Left lobe of liver (tissue), 2 donors: Measurements from ENCODE around the gene SRM. TPM values are rescaled to one million over a fixed set of nuclear protein-coding genes. Genes with fewer than 3 reads are reported as not detected.
A peak's percentile ranks its signal among the peaks of the same experiment; 100 is the strongest.
"Not testable (repeated sequence)": the region's sequence is repeated elsewhere in the genome, so short reads cannot be mapped to it uniquely, and the experiment has no call there.

Experiments
- ATAC-seq: fragments of 200-7000 bp; cut with Tn5 transposase; one replicate; pipeline ENCODE4 v1.9.1; 2020; ENCODE audit warnings: mild to moderate bottlenecking, moderate library complexity
- DNase-seq: peaks from one replicate; pipeline ENCODE4 v3.0.0-alpha.2; 2020; ENCODE audit warnings: low spot score
- total RNA-seq: library from RNA; stranded (reverse); gene quantifications from one replicate; pipeline ENCODE4 v1.2.1, GENCODE V29; 2021
- donor health status: DM: no; HTN: no; CAD: no; lungs with moderate emphysema.
- donor health status: DM: no; HTN: yes; CAD: no.

Gene SRM
- total RNA-seq: 28.5 TPM

GRCh38 chr1:11059968-11060830 is at the start of gene SRM:
Gene SRM (minus strand): TSS chr1:11060018. CDS start chr1:11059943, 75 bp downstream.
- peak; percentile 95 for ATAC-seq
- peak; percentile 94 for DNase-seq

- no peak for ATAC-seq
- no peak for DNase-seq
Measured at GRCh38 chr1:11109047-11109760, 49.4 kb upstream of the SRM start.

DNA sequence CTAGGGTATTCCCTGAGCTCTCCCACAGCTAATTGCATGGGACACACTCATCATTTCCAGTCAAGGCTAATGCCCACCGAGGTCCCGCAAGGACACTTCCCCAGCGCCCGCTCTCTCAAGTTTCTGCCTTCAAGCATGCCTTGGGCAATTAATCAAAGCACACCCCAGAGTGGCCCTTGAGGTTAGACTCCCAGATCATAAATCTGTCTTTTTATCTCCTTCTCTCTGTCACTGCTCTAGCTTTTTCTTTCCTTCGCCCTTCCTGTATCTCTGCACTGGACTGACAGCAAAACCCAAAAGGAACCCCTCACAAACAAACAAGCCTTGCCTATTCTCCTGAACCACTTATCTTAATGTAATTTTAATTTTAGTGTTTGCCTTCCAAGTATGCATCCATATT is 47.8 kb upstream of the SRM start:
- no peak for ATAC-seq

GRCh38 chr1:11105586-11105985 is 45.8 kb upstream of the SRM start:
- ATAC-seq: no peak
- no peak for DNase-seq

More for the DNA sequence above, 47.8 kb upstream of the SRM start:
- DNase-seq: peak; percentile 10

- ATAC-seq (no peak), DNase-seq (no peak)
Measured at GRCh38 chr1:11101347-11101746, 41.5 kb upstream of the SRM start.

DNA sequence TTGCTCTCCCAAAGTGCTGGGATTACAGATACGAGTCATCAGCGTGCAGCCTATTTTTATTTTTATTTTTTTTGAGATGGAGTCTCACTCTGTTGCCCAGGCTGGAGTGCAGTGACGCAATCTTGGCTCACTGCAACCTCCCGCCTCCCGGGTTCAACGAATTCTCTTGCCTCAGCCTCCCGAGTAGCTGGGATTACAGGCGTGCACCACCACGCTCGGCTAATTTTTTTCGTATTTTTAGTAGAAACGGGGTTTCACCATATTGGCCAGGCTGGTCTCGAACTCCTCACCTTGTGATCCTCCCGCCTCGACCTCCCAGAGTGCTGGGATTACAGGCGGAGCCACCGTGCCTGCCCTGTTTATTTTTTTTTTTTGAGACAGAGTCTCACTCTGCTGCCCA is 41.0 kb upstream of the SRM start:
- ATAC-seq, DNase-seq: not testable (repeated sequence)

- no peak for ATAC-seq
- no peak for DNase-seq
Measured at GRCh38 chr1:11100149-11100493, 40.3 kb upstream of the SRM start.

DNA sequence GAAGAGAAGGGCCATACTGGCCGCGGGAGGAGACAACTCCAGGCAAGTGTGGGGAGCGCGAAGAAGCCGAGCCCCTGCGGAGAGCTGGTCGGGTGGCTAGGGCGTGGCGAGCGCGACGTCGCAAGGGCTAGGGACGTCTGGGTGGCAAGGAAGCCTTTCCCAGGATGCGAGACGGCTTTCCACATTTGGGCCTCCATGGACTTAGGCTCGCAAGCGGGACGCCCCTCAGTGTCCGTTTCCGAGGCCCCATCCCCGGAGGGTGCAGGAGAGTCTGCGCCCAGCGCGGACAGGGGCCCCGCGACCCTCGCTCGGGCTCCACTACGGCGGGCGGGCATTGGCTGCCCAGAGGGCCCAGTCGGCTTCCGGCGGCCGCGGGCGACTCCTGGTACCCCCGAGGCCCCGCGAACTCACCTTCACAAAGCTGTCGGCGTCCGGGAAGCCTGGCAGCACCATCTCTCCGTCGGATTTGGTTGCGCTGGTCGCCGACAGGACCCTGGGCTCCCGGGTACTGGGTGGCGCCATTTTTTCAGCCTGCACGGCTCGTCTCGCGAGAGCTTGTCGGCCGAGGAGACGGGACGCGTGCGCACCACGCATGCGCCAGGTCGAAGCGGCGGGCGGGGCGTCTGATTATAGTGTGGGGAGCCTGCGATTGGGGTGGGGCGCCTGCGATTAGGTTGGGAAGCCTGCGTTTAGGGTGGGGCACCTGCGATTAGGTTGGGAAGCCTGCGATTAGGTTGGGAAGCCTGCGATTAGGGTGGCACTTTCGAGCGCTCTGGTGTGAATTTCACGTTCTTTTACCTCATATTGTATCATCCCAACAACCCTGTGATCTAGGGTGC is 39.7 kb upstream of the SRM start, which contains the start of gene EXOSC10:
Gene EXOSC10, minus strand, starts transcription at position 560 of the 839 bp plus-strand sequence. Its CDS starts 38 bp downstream, at position 522.
- DNase-seq (peak; percentile 95), ATAC-seq (peak; percentile 97)

- DNase-seq (no peak), ATAC-seq (no peak)
Measured at GRCh38 chr1:11098931-11099309, 39.1 kb upstream of the SRM start.

GRCh38 chr1:11083784-11084183 is 24.0 kb upstream of the SRM start:
- not testable (repeated sequence) for ATAC-seq, DNase-seq

DNA sequence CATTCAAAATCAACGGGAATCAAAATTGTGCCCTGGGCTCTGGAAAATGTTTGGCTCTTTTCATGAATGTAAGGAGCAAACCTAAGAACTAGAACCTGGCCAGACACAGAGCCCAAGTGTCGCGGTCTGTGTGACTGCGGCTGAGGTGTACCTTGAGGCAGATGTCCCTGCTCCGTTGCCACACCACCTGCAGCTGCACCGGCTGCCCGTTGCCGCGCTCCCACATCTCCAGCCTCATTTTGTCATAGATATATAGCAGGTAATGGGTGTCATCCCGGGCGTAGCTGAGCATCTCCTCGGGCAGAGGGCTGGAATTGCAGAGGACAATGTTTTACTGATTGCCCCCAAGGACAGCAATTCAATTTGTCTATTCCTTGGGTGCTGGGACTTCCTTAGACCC is 21.1 kb upstream of the SRM start:
- no peak for DNase-seq
- no peak for ATAC-seq

DNA sequence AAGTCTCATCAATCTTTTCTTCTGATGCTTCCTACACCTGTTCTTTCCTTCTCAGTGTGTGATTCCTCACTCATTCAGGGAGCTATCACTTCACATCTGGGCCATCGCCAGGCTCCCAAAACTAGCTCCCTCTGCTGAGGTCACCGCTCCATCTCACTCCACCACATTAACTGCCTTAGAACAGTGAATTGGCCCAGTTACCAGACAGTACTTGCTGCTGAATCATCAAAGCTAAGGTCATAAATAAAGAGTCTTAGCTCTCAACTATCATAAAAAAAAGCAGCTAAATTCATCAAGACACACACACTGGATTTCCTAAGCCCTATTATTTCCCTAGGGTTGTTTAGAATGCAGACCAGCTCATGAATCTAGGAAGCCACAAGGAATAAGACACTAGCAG is 18.8 kb upstream of the SRM start:
- ATAC-seq (no peak), DNase-seq (no peak)

GRCh38 chr1:11073398-11073797 is 13.6 kb upstream of the SRM start:
- DNase-seq, ATAC-seq: not testable (repeated sequence)

DNA sequence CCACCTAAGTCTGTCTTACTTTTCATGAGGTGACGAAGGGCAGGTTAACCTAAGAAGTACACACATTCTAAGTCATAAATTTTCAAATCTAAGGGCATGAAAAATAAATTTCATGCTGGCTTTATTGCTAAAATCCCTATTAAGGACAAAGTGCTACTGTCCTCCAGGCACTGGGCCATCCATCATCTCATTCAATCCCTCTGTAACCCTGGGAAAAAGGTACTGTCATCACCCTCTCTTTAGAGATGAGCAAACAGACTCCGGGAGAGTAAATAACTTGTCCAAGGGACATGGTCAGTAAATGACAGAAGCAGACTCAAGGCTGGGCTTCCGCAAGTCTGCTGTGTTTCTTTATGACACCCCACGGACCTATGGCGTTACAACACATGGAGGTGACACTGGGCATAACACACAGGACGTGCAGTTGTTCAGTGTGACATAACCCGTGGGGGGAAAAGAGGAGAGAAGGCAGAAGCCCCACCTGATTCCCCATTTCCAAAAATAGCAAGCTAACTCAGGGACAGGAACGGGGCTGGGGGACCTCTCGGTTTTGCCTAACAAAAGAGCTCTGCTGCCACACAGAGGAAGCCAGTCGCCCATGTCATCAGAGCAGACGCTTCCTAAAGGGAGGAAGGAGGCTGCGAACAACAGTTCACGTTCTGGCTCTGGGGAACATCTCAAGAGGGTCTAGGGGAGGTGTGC is 12.5 kb upstream of the SRM start:
- no peak for ATAC-seq
- no peak for DNase-seq

- ATAC-seq: no peak
- no peak for DNase-seq
Measured at GRCh38 chr1:11071463-11072215, 11.8 kb upstream of the SRM start.

DNA sequence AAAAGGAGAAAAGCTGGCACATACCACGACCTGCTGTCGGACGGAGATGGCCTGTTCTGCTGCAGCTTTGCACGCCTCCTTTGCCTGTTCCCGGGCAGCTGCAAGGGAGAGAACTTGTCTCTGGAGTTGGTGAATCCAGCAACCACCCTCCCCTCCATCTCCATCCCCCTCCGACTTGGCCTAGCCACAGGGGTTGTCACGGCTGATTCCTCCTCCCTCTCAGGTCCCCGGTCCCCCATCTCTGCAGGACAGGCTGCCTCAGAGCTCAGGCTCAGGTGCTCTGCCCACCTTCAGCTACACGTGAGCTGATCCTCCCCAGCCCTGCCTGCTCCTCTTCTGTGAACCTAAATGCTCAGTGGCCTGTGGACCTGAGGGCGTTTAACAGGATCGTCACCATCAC is 11.1 kb upstream of the SRM start:
- ATAC-seq: no peak
- DNase-seq: no peak

- DNase-seq (no peak), ATAC-seq (no peak)
Measured at GRCh38 chr1:11068600-11069473, 9.0 kb upstream of the SRM start.

GRCh38 chr1:11067716-11068599 is 8.1 kb upstream of the SRM start:
- no peak for DNase-seq
- no peak for ATAC-seq
